Coronary artery (tissue), 2 donors: ENCODE data around the gene DIP2B.

ENCODE experiments used
- DNase-seq: peaks from one replicate; pipeline ENCODE4 v3.0.0-alpha.2; 2017; ENCODE audit warnings: low spot score
- H3K27ac ChIP-seq, 2 donors: fragments of 200-600 bp; sonication (generic); one replicate each; pipeline ENCODE4 v1.5.1; 2016 to 2019
- H3K4me3 ChIP-seq: fragments of 200-600 bp; sonication (generic); 2 replicates; pipeline ENCODE4 v1.5.1; 2016; ENCODE audit warnings: mild to moderate bottlenecking, moderate library complexity
- TF ChIP-seq, protein P1 (sequence below): fragments of 200-600 bp; sonication (generic); IDR thresholded peaks from one replicate; pipeline ENCODE4 v1.5.1; 2019; ENCODE audit warnings: antibody characterized with exemption

DIP2B gene

GRCh38 chr12:50665170-50665569 lies 160.4 kb downstream of the DIP2B start:
- TF ChIP-seq, protein P1, sequence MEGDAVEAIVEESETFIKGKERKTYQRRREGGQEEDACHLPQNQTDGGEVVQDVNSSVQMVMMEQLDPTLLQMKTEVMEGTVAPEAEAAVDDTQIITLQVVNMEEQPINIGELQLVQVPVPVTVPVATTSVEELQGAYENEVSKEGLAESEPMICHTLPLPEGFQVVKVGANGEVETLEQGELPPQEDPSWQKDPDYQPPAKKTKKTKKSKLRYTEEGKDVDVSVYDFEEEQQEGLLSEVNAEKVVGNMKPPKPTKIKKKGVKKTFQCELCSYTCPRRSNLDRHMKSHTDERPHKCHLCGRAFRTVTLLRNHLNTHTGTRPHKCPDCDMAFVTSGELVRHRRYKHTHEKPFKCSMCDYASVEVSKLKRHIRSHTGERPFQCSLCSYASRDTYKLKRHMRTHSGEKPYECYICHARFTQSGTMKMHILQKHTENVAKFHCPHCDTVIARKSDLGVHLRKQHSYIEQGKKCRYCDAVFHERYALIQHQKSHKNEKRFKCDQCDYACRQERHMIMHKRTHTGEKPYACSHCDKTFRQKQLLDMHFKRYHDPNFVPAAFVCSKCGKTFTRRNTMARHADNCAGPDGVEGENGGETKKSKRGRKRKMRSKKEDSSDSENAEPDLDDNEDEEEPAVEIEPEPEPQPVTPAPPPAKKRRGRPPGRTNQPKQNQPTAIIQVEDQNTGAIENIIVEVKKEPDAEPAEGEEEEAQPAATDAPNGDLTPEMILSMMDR: no peak
- H3K27ac ChIP-seq: no peak overlapping the region
- no peak for DNase-seq
- no peak overlapping the region for H3K4me3 ChIP-seq

- TF ChIP-seq, protein P1: no peak
- no peak for DNase-seq
- Histone ChIP-seq H3K27ac (no peak overlapping the region), H3K4me3 (no peak overlapping the region)
Observed at GRCh38 chr12:50665609-50666008, 160.8 kb downstream of the DIP2B start.

- no peak for DNase-seq
- TF ChIP-seq, protein P1: no peak
- Histone ChIP-seq H3K4me3 (no peak overlapping the region), H3K27ac (no peak overlapping the region)
Observed at GRCh38 chr12:50666023-50666422, 161.2 kb downstream of the DIP2B start.

- Histone ChIP-seq H3K27ac (no peak overlapping the region), H3K4me3 (no peak overlapping the region)
- TF ChIP-seq, protein P1: no peak
- DNase-seq: no peak
Observed at GRCh38 chr12:50672158-50672557, 167.4 kb downstream of the DIP2B start.

- no peak overlapping the region for H3K27ac ChIP-seq
- H3K4me3 ChIP-seq: no peak overlapping the region
- TF ChIP-seq, protein P1: no peak
- DNase-seq: no peak
Observed at GRCh38 chr12:50676756-50677155, 172.0 kb downstream of the DIP2B start.

DNA sequence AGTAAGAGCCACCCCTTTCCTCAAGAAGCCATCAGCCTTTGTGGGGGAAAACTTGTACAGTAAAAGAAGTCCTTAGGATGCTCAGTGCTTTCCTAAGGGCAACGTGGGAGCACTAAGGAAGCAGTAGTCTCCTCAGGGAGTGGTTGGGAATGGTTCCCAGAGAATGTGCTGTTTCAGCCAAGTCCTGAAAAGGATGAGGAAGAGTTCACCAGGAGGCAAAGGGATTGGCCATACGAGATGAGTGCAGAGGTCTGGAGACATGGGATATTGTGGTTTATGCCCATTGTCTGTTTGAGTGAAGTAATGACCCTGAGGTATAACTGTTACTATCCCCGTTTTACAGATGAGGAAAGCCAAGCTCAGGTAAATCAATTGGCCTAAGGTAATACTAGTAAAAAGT lies 173.1 kb downstream of the DIP2B start:
- TF ChIP-seq, protein P1: no peak
- DNase-seq: no peak
- Histone ChIP-seq H3K27ac (no peak overlapping the region), H3K4me3 (no peak overlapping the region)

DNA sequence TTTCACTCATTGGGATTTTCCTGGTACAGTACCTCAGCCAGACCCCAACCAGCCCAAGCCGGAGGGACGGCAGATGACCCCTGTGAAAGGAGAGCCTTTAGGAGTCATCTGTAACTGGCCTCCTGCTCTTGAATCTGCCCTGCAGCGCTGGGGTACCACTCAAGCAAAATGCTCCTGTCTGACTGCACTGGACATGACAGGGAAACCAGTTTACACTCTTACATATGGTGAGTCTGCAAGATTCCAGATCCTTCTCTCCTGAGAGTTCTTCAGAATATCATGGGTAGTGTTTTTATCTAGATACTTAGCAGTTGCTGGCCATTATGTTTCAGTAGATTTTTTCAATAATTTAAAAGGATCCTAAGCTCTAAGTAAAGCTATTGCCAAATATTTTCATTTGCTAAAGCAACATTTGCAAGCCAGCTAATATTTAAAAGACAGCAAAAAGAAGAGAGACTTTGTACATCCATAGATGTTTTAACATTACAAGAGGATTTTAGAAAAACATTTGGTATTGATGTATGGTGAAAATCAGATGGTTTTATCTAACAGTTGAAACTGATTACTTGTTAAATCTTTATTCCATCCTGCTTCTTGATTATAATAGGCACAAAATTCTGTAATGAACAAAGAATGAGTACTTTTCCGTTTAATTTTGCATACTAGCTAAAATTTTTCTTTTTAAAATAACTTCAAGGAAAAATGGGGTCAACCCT lies 174.0 kb downstream of the DIP2B start:
- Histone ChIP-seq H3K27ac (no peak overlapping the region), H3K4me3 (no peak overlapping the region)

More for the DNA sequence above, 174.0 kb downstream of the DIP2B start:
- TF ChIP-seq, protein P1: no peak
- DNase-seq: no peak
